Smooth muscle cell (in vitro differentiated cells): Measurements from ENCODE around the gene CRELD1. TPM values are rescaled to one million over a fixed set of nuclear protein-coding genes. Genes with fewer than 3 reads are reported as not detected.

ENCODE experiments used
- DNase-seq: peaks from one replicate; lab custom pipeline; 2025; ENCODE audit not compliant: unreplicated experiment; lab: John Stamatoyannopoulos, UW
- H2AFZ ChIP-seq: fragments of 200-600 bp; sonication (generic); 2 replicates; pipeline ENCODE4 v1.6.0; 2016; ENCODE audit warnings: antibody characterized with exemption, low read depth, mild to moderate bottlenecking
- H3F3A ChIP-seq: fragments of 200-600 bp; sonication (generic); 2 replicates; pipeline ENCODE4 v1.6.0; 2017; ENCODE audit warnings: antibody characterized with exemption, low read depth
- H3K27ac ChIP-seq: fragments of 200-600 bp; sonication (generic); 2 replicates; pipeline ENCODE4 v1.5.1; 2016; ENCODE audit warnings: low read depth, mild to moderate bottlenecking
- H3K27me3 ChIP-seq: fragments of 200-600 bp; sonication (generic); 2 replicates; pipeline ENCODE4 v1.6.1; 2016; ENCODE audit warnings: low read depth, mild to moderate bottlenecking
- H3K36me3 ChIP-seq: fragments of 200-600 bp; sonication (generic); 2 replicates; pipeline ENCODE4 v1.5.1; 2016; ENCODE audit warnings: low read depth
- H3K4me1 ChIP-seq: fragments of 200-600 bp; sonication (generic); 2 replicates; pipeline ENCODE4 v1.5.1; 2016; ENCODE audit warnings: low read depth
- H3K4me2 ChIP-seq: fragments of 200-600 bp; sonication (generic); 2 replicates; pipeline ENCODE4 v1.6.0; 2016; ENCODE audit warnings: mild to moderate bottlenecking
- H3K4me3 ChIP-seq: fragments of 200-600 bp; sonication (generic); 2 replicates; pipeline ENCODE4 v1.5.1; 2016; ENCODE audit warnings: mild to moderate bottlenecking
- H3K79me2 ChIP-seq: fragments of 200-600 bp; sonication (generic); 2 replicates; pipeline ENCODE4 v1.6.0; 2016; ENCODE audit warnings: low read depth, mild to moderate bottlenecking
- H3K9ac ChIP-seq: fragments of 200-600 bp; sonication (generic); 2 replicates; pipeline ENCODE4 v1.6.0; 2016; ENCODE audit warnings: low read depth
- H3K9me3 ChIP-seq: fragments of 200-600 bp; sonication (generic); replicated peaks from 2 replicates; pipeline ENCODE4 v1.5.1; 2016; ENCODE audit warnings: low read depth
- H4K20me1 ChIP-seq: fragments of 200-600 bp; sonication (generic); 2 replicates; pipeline ENCODE4 v1.6.0; 2016; ENCODE audit warnings: low read depth
- WGBS: methylation state at CpG from one replicate; pipeline ENCODE4 v1.1.7; 2016; ENCODE audit warnings: low lambda C conversion rate; 5-methylcytosine and 5-hydroxymethylcytosine counted together
- polyA plus RNA-seq: library from polyadenylated mRNA; unstranded; fragments of >200 nt; fragmentation: Nextera tagmentation; extraction: Ambion mirVana; gene quantifications from 2 replicates; pipeline ENCODE4 v1.2.1, GENCODE V29; 2016
- total RNA-seq: library from RNA; depleted of rRNA; stranded (reverse); fragments of >200 nt; gene quantifications from 2 replicates; pipeline ENCODE4 v1.2.3, GENCODE V29; 2014
- TF ChIP-seq, protein P1 (sequence below): fragments of 200-600 bp; sonication (generic); IDR thresholded peaks from 2 replicates; pipeline ENCODE4 v1.5.1; 2017; ENCODE audit warnings: borderline replicate concordance, mild to moderate bottlenecking, antibody characterized with exemption; ENCODE audit not compliant: insufficient read depth, poor library complexity, severe bottlenecking

The CRELD1 gene
- total and polyA plus RNA-seq, 2 experiments from 2014 or later: 25.8 to 68.6 TPM

DNA sequence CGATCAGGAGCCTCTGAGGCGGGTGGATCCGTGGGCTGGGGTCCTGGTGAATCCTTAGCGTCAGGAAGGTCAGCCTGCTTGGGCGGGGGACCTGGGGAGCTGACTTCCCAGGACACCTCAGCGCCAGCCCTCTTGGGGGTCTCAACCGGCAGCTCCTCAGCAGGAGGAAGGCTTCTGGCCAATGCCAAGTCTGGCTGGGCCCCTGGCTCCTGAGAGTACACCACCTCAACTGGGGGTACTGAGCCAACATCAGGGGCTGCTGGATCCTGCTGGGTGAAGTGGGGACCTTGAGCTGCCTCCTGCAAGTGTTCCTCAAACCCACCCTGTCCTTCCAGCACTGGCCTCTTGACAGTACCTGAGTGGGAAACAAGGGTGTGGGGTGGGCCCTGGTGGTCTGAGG is 15.5 kb downstream of the CRELD1 start:
- no peaks in the 10 kb centered on the region for H3K36me3 ChIP-seq
- no peak for DNase-seq
- peaks cover 12% of the 10 kb centered on the region for H3F3A ChIP-seq
- no peaks in the 10 kb centered on the region for H4K20me1 ChIP-seq
- H3K9ac ChIP-seq: no peak overlapping the region
- H3K4me3 ChIP-seq: no peak overlapping the region
- H3K27me3 ChIP-seq: no peaks in the 10 kb centered on the region
- no peaks in the 10 kb centered on the region for H3K79me2 ChIP-seq
- no peaks in the 10 kb centered on the region for H3K9me3 ChIP-seq
- H3K4me2 ChIP-seq: no peak overlapping the region
- TF ChIP-seq, protein P1, sequence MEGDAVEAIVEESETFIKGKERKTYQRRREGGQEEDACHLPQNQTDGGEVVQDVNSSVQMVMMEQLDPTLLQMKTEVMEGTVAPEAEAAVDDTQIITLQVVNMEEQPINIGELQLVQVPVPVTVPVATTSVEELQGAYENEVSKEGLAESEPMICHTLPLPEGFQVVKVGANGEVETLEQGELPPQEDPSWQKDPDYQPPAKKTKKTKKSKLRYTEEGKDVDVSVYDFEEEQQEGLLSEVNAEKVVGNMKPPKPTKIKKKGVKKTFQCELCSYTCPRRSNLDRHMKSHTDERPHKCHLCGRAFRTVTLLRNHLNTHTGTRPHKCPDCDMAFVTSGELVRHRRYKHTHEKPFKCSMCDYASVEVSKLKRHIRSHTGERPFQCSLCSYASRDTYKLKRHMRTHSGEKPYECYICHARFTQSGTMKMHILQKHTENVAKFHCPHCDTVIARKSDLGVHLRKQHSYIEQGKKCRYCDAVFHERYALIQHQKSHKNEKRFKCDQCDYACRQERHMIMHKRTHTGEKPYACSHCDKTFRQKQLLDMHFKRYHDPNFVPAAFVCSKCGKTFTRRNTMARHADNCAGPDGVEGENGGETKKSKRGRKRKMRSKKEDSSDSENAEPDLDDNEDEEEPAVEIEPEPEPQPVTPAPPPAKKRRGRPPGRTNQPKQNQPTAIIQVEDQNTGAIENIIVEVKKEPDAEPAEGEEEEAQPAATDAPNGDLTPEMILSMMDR: no peak
- peaks cover 6% of the 10 kb centered on the region for H3K4me1 ChIP-seq
- no peak overlapping the region for H3K27ac ChIP-seq
- no peak overlapping the region for H2AFZ ChIP-seq
- 98% methylated on average over 7 of the region's 7 CpGs for WGBS

DNA sequence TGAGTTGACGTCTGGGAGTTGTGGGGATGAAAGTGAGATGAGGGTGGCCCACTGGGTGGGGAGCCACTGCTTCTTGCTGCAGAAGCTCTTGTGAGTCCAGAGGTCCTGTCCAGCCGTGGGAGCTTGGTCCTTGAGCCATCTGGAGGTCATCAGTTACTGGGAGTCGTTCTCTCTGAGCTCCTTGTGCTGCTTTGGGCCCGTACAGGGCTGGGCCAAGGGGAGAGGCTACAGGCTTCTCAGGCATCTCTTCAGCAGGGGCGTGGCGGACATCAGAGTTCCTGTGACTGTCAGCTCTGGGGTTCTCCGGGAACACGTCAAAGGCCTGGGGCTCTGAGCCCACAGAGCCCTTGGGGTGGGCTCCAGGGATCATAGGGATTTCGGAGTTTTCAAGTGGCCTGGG is 16.0 kb downstream of the CRELD1 start:
- TF ChIP-seq, protein P1: no peak
- Histone ChIP-seq H3K4me3 (no peak overlapping the region), H4K20me1 (no peaks in the 10 kb centered on the region), H3K9ac (no peak overlapping the region), H2AFZ (no peak overlapping the region), H3K9me3 (no peaks in the 10 kb centered on the region), H3K4me1 (peaks cover 6% of the 10 kb centered on the region), H3K36me3 (no peaks in the 10 kb centered on the region), H3K79me2 (no peaks in the 10 kb centered on the region), H3F3A (peaks cover 12% of the 10 kb centered on the region), H3K27ac (no peak overlapping the region), H3K27me3 (no peaks in the 10 kb centered on the region), H3K4me2 (no peak overlapping the region)
- WGBS: 88% methylated on average over 9 of the region's 9 CpGs
- DNase-seq: no peak

DNA sequence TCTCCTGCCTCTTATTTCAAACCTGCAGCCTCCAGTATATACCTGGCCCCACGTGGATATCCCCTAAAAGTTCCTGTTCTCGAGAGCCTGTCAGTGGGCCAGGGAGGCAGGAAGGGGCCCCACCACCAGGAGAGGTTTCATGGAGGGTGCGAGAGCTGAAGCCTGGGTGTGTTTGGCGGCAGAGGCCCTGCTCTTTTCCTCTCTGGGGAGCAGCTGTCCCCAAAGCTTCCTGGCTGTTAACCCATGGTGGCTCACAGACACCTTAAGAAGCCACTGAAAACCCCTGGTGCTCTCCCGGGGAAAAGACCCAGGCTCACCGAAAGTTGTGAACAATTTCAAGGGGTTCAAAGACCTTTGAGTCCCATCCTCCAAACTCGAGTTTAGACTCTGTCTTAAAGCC is 17.5 kb downstream of the CRELD1 start:
- H3K79me2 ChIP-seq: no peaks in the 10 kb centered on the region
- no peaks in the 10 kb centered on the region for H4K20me1 ChIP-seq
- H3K9ac ChIP-seq: no peak overlapping the region
- no peak overlapping the region for H3K27ac ChIP-seq
- TF ChIP-seq, protein P1: no peak
- H3K4me2 ChIP-seq: no peak overlapping the region
- H3K4me1 ChIP-seq: peaks cover 6% of the 10 kb centered on the region
- DNase-seq: no peak
- H3K36me3 ChIP-seq: no peaks in the 10 kb centered on the region
- H3K27me3 ChIP-seq: no peaks in the 10 kb centered on the region
- H3F3A ChIP-seq: no peaks in the 10 kb centered on the region
- H3K4me3 ChIP-seq: no peak overlapping the region
- no peaks in the 10 kb centered on the region for H3K9me3 ChIP-seq
- H2AFZ ChIP-seq: no peak overlapping the region
- 68% methylated on average over 7 of the region's 7 CpGs for WGBS

DNA sequence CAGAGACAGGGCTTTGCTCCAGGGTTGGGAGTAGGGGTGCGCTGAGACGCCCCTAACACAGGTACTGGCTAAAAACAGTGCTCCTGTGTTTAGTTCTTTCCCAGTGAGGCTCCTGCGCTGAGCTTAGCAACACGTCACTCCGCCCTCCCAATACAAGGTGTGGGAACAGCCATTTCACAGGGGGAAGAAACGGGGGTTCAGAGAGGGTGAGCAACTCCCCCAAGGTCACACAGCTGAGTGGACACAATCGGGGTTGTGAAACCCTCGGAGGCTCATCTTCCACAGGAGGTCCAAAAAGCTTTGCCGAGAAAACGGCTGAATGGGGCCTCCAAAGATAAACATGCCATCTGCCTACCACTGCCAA is 17.9 kb downstream of the CRELD1 start:
- Histone ChIP-seq H3F3A (no peaks in the 10 kb centered on the region), H3K27me3 (no peaks in the 10 kb centered on the region), H3K4me3 (peak overlapping the region; percentile 56), H3K4me2 (peak overlapping the region; percentile 96), H3K36me3 (no peaks in the 10 kb centered on the region), H4K20me1 (no peaks in the 10 kb centered on the region), H3K9ac (no peak overlapping the region), H3K79me2 (no peaks in the 10 kb centered on the region), H3K27ac (no peak overlapping the region), H3K4me1 (peaks cover 6% of the 10 kb centered on the region), H2AFZ (no peak overlapping the region), H3K9me3 (no peaks in the 10 kb centered on the region)
- WGBS: 52% methylated on average over 10 of the region's 10 CpGs
- DNase-seq: no peak
- TF ChIP-seq, protein P1: no peak
